ENCODE measurements around the gene ITGA11. TPM values are rescaled to one million over a fixed set of nuclear protein-coding genes. Genes with fewer than 3 reads are reported as not detected.

ITGA11 gene
- total RNA-seq, 1 donor from 2014 or later, result 0.22 TPM

- no peak overlapping the region for H3K27ac Mint-ChIP-seq (ENCODE audit: unreplicated experiment)
- no peak for DNase-seq
- no peak overlapping the region for H3K4me3 Mint-ChIP-seq (ENCODE audit: unreplicated experiment)
- H3K36me3 Mint-ChIP-seq (ENCODE audit: unreplicated experiment), result no peaks in the 10 kb centered on the region
- H3K27me3 Mint-ChIP-seq (ENCODE audit: unreplicated experiment), result peaks cover 2% of the 10 kb centered on the region
- H3K4me1 Mint-ChIP-seq (ENCODE audit: low read depth, unreplicated experiment), result peaks cover 19% of the 10 kb centered on the region
- no peak for TF ChIP-seq CTCF (IDR thresholded peaks at IDR 0.05; ENCODE audit: partially characterized antibody, unreplicated experiment)
- peaks cover 11% of the 10 kb centered on the region for H3K9me3 Mint-ChIP-seq (ENCODE audit: unreplicated experiment)
These were observed 103.5 kb downstream of the ITGA11 start for GRCh38 chr15:68328443-68328842.

- H3K36me3 Mint-ChIP-seq (ENCODE audit: unreplicated experiment), result no peaks in the 10 kb centered on the region
- no peak for TF ChIP-seq CTCF (IDR thresholded peaks at IDR 0.05; ENCODE audit: partially characterized antibody, unreplicated experiment)
- peaks cover 19% of the 10 kb centered on the region for H3K4me1 Mint-ChIP-seq (ENCODE audit: low read depth, unreplicated experiment)
- H3K27me3 Mint-ChIP-seq (ENCODE audit: unreplicated experiment), result peaks cover 2% of the 10 kb centered on the region
- no peak overlapping the region for H3K27ac Mint-ChIP-seq (ENCODE audit: unreplicated experiment)
- no peak for DNase-seq
- no peak overlapping the region for H3K4me3 Mint-ChIP-seq (ENCODE audit: unreplicated experiment)
- peaks cover 11% of the 10 kb centered on the region for H3K9me3 Mint-ChIP-seq (ENCODE audit: unreplicated experiment)
These were observed 105.1 kb downstream of the ITGA11 start for GRCh38 chr15:68326711-68327354.

- Mint-ChIP-seq H3K36me3 (ENCODE audit: unreplicated experiment) (no peaks in the 10 kb centered on the region), H3K4me1 (ENCODE audit: low read depth, unreplicated experiment) (peaks cover 14% of the 10 kb centered on the region), H3K27me3 (ENCODE audit: unreplicated experiment) (peaks cover 2% of the 10 kb centered on the region), H3K9me3 (ENCODE audit: unreplicated experiment) (peaks cover 6% of the 10 kb centered on the region), H3K4me3 (ENCODE audit: unreplicated experiment) (no peak overlapping the region), H3K27ac (ENCODE audit: unreplicated experiment) (no peak overlapping the region)
- DNase-seq, result no peak
- TF ChIP-seq CTCF (IDR thresholded peaks at IDR 0.05; ENCODE audit: partially characterized antibody, unreplicated experiment), result no peak
These were observed 106.2 kb downstream of the ITGA11 start for GRCh38 chr15:68325726-68326125.

GRCh38 chr15:68322796-68323195, 109.2 kb downstream of the ITGA11 start:
- H3K36me3 Mint-ChIP-seq (ENCODE audit: unreplicated experiment), result peaks cover 3% of the 10 kb centered on the region
- no peaks in the 10 kb centered on the region for H3K4me1 Mint-ChIP-seq (ENCODE audit: low read depth, unreplicated experiment)
- H3K27me3 Mint-ChIP-seq (ENCODE audit: unreplicated experiment), result peaks cover 4% of the 10 kb centered on the region
- H3K4me3 Mint-ChIP-seq (ENCODE audit: unreplicated experiment), result no peak overlapping the region
- H3K27ac Mint-ChIP-seq (ENCODE audit: unreplicated experiment), result no peak overlapping the region
- no peak for DNase-seq
- peaks cover 2% of the 10 kb centered on the region for H3K9me3 Mint-ChIP-seq (ENCODE audit: unreplicated experiment)
- no peak for TF ChIP-seq CTCF (IDR thresholded peaks at IDR 0.05; ENCODE audit: partially characterized antibody, unreplicated experiment)

- peaks cover 3% of the 10 kb centered on the region for H3K36me3 Mint-ChIP-seq (ENCODE audit: unreplicated experiment)
- H3K4me3 Mint-ChIP-seq (ENCODE audit: unreplicated experiment), result no peak overlapping the region
- H3K9me3 Mint-ChIP-seq (ENCODE audit: unreplicated experiment), result peaks cover 2% of the 10 kb centered on the region
- DNase-seq, result no peak
- peaks cover 4% of the 10 kb centered on the region for H3K4me1 Mint-ChIP-seq (ENCODE audit: low read depth, unreplicated experiment)
- no peak for TF ChIP-seq CTCF (IDR thresholded peaks at IDR 0.05; ENCODE audit: partially characterized antibody, unreplicated experiment)
- no peak overlapping the region for H3K27ac Mint-ChIP-seq (ENCODE audit: unreplicated experiment)
- H3K27me3 Mint-ChIP-seq (ENCODE audit: unreplicated experiment), result peaks cover 5% of the 10 kb centered on the region
These were observed 110.7 kb downstream of the ITGA11 start for GRCh38 chr15:68321229-68321628.
